K562 (cell line): ENCODE results near the gene TPRG1L. TPM values are rescaled to one million over a fixed set of nuclear protein-coding genes. Genes with fewer than 3 reads are reported as not detected.

Source experiments
- CHD4 ChIP-seq: fragments of 200-600 bp; sonication (generic); IDR thresholded peaks from 3 replicates; pipeline ENCODE4 v1.6.1; 2012; ENCODE audit warnings: low read depth, mild to moderate bottlenecking, mixed read lengths, low read length, inconsistent platforms; ENCODE audit not compliant: insufficient read depth, insufficient replicate concordance, poor library complexity, severe bottlenecking
- FUS ChIP-seq: fragments of 200-400 bp; formaldehyde crosslinking; optimal IDR thresholded peaks from 2 replicates; pipeline ENCODE3; 2017; ENCODE audit warnings: low read depth, low read length
- NR2C2 ChIP-seq, 2 experiments: fragments of 200-800 bp in 1 of 2; sonication (Bioruptor generic) in 1 of 2; sonication (generic) in 1 of 2; formaldehyde crosslinking in 1 of 2; IDR thresholded peaks; 2 replicates each; pipeline versions ENCODE4 v1.6.1 to v1.8.0; 2016 to 2022; ENCODE audit warnings: mild to moderate bottlenecking in 1 of 2, missing compliant biosample characterization in 1 of 2, missing genetic modification characterization in 1 of 2, missing genetic modification reagents in 1 of 2
- ZFP1 ChIP-seq: fragments of 450-650 bp; formaldehyde crosslinking; IDR thresholded peaks from 2 replicates; pipeline ENCODE4 v1.4.0; 2020; ENCODE audit warnings: mild to moderate bottlenecking, mixed read lengths
- polyA plus RNA-seq, 8 experiments: library from polyadenylated mRNA; depleted of rRNA in 4 of 8; stranded (reverse) in 5 of 8; unstranded in 3 of 8; fragments of >200 nt; fragmentation: Nextera tagmentation in 2 of 8; fragmentation: Illumina TruSeq in 1 of 8; extraction: Ambion mirVana in 2 of 8; extraction: Trizol in 1 of 8; gene quantifications; 2 replicates each; pipeline versions ENCODE4 v1.2.1 to v1.2.3, GENCODE V29; 2011 to 2014; ENCODE audit warnings: inconsistent platforms in 1 of 8, missing spikeins in 1 of 8
- total RNA-seq, 7 experiments: library from RNA; depleted of rRNA in 6 of 7; stranded (reverse); fragments of >200 nt in 6 of 7; fragmentation: Illumina TruSeq in 2 of 7; extraction: Trizol in 2 of 7; gene quantifications; 2 replicates each; pipeline versions ENCODE4 v1.2.1 to v1.2.3, GENCODE V29; 2011 to 2021; ENCODE audit warnings: low replicate concordance in 1 of 7
- TF ChIP-seq, protein P1 (sequence below): sonication (generic); formaldehyde crosslinking; IDR thresholded peaks from 2 replicates; pipeline ENCODE4 v1.8.0; 2022; ENCODE audit warnings: mild to moderate bottlenecking, missing genetic modification reagents, borderline replicate concordance
- TF ChIP-seq, protein P2 (sequence below): fragments of 450-650 bp; IDR thresholded peaks from 2 replicates; pipeline ENCODE4 v1.6.1; 2016; ENCODE audit warnings: mild to moderate bottlenecking

The TPRG1L gene
- total and polyA plus RNA-seq, 9 of the 15 experiments (the other 6 are each of a cell fraction or from before 2014, with no cell fraction given), result 1.6 to 11.0 (median 6.2) TPM

DNA sequence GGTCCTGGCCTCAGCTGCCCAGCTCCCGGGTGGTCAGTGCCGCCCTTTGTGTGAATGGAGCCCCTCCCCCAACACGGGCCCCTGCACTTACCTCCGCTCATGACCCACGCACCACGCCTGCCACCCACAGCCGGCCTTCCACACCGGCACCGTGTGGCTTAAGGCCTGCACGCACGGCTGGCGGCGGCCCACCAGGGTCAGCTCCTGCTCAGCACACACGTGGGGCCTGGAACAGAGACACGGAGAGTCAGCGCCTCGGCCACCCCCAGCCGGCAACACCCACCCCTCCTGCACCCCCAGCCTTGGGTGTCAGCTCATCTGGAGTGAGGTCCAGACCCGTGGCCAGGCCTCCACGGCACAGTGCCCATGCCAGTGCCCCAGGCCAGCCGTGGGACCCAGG is 22.4 kb upstream of the TPRG1L start (continued):
- TF ChIP-seq, protein P1, sequence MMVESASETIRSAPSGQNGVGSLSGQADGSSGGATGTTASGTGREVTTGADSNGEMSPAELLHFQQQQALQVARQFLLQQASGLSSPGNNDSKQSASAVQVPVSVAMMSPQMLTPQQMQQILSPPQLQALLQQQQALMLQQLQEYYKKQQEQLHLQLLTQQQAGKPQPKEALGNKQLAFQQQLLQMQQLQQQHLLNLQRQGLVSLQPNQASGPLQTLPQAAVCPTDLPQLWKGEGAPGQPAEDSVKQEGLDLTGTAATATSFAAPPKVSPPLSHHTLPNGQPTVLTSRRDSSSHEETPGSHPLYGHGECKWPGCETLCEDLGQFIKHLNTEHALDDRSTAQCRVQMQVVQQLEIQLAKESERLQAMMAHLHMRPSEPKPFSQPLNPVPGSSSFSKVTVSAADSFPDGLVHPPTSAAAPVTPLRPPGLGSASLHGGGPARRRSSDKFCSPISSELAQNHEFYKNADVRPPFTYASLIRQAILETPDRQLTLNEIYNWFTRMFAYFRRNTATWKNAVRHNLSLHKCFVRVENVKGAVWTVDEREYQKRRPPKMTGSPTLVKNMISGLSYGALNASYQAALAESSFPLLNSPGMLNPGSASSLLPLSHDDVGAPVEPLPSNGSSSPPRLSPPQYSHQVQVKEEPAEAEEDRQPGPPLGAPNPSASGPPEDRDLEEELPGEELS (CRISPR knock-in tag), result no peak
- TF ChIP-seq FUS, result no peak
- no peak for TF ChIP-seq NR2C2 (CRISPR knock-in tag; IDR thresholded peaks at IDR 0.05)
- no peak for TF ChIP-seq NR2C2 (tag; IDR thresholded peaks at IDR 0.05)
- TF ChIP-seq CHD4, result no peak
- no peak for TF ChIP-seq ZFP1
- TF ChIP-seq, protein P2, sequence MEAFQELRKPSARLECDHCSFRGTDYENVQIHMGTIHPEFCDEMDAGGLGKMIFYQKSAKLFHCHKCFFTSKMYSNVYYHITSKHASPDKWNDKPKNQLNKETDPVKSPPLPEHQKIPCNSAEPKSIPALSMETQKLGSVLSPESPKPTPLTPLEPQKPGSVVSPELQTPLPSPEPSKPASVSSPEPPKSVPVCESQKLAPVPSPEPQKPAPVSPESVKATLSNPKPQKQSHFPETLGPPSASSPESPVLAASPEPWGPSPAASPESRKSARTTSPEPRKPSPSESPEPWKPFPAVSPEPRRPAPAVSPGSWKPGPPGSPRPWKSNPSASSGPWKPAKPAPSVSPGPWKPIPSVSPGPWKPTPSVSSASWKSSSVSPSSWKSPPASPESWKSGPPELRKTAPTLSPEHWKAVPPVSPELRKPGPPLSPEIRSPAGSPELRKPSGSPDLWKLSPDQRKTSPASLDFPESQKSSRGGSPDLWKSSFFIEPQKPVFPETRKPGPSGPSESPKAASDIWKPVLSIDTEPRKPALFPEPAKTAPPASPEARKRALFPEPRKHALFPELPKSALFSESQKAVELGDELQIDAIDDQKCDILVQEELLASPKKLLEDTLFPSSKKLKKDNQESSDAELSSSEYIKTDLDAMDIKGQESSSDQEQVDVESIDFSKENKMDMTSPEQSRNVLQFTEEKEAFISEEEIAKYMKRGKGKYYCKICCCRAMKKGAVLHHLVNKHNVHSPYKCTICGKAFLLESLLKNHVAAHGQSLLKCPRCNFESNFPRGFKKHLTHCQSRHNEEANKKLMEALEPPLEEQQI, result no peak
